Natural killer cell (primary cell): ENCODE results near the gene SCAPER. TPM values are rescaled to one million over a fixed set of nuclear protein-coding genes. Genes with fewer than 3 reads are reported as not detected.
A peak's percentile ranks its signal among the peaks of the same experiment; 100 is the strongest.

Experiments used
- ATAC-seq, 3 donors: fragments of 150-1000 bp in 2 of 3; fragments of 200-7000 bp in 1 of 3; cut with Tn5 transposase; 1 replicate in 1 of 3; 2 replicates in 2 of 3; pipeline ENCODE4 v1.10.0; 2021; ENCODE audit warnings: mild to moderate bottlenecking in 2 of 3, moderate library complexity in 2 of 3
- DNase-seq, 2 donors: peaks; one replicate each; pipeline versions ENCODE4 v3.0.0 to v3.0.0-alpha.2; 2013 to 2021; ENCODE audit warnings: mixed read lengths in 1 of 2
- H3K27ac ChIP-seq: one replicate; pipeline ENCODE4 v1.5.1; 2013; ENCODE audit warnings: mild to moderate bottlenecking, low read length
- H3K27me3 ChIP-seq: one replicate; pipeline ENCODE4 v1.6.1; 2013; ENCODE audit warnings: low read length; ENCODE audit not compliant: control insufficient read depth, insufficient read depth
- H3K36me3 ChIP-seq: one replicate; pipeline ENCODE4 v1.6.1; 2013; ENCODE audit warnings: low read length; ENCODE audit not compliant: control insufficient read depth, insufficient read depth
- H3K4me1 ChIP-seq: one replicate; pipeline ENCODE4 v1.6.1; 2013; ENCODE audit warnings: low read length; ENCODE audit not compliant: control insufficient read depth, insufficient read depth
- H3K4me3 ChIP-seq: one replicate; pipeline ENCODE4 v1.5.1; 2013; ENCODE audit warnings: low read length
- H3K9me3 ChIP-seq: one replicate; pipeline ENCODE4 v1.6.1; 2013; ENCODE audit warnings: low read length; ENCODE audit not compliant: control insufficient read depth, insufficient read depth
- H3K27ac Mint-ChIP-seq, 2 donors: one replicate each; pipeline ENCODE4 v1.8.0; 2022; ENCODE audit warnings: mild to moderate bottlenecking in 2 of 2, mixed read lengths in 2 of 2, moderate library complexity in 1 of 2
- H3K27me3 Mint-ChIP-seq, 2 donors: one replicate each; pipeline ENCODE4 v1.8.0; 2022; ENCODE audit warnings: low read depth in 2 of 2, mixed read lengths in 2 of 2
- H3K36me3 Mint-ChIP-seq: one replicate; pipeline ENCODE4 v1.8.0; 2022; ENCODE audit warnings: mixed read lengths
- H3K4me1 Mint-ChIP-seq, 2 donors: one replicate each; pipeline ENCODE4 v1.8.0; 2022; ENCODE audit warnings: mixed read lengths in 2 of 2
- H3K4me3 Mint-ChIP-seq: one replicate; pipeline ENCODE4 v1.8.0; 2022; ENCODE audit warnings: mild to moderate bottlenecking, moderate library complexity, mixed read lengths
- H3K9me3 Mint-ChIP-seq, 2 donors: one replicate each; pipeline ENCODE4 v1.8.0; 2022; ENCODE audit warnings: mixed read lengths in 2 of 2
- CTCF ChIP-seq: fragments of 200-600 bp; IDR thresholded peaks from one replicate; pipeline ENCODE4 v1.8.0; 2022; ENCODE audit warnings: antibody characterized with exemption
- WGBS: methylation state at CpG from one replicate; pipeline ENCODE4 v1.1.7; 2013; ENCODE audit warnings: missing lambda C conversion rate; ENCODE audit not compliant: insufficient coverage; 5-methylcytosine and 5-hydroxymethylcytosine counted together
- intact Hi-C: fragments of 100-400 bp; cut with micrococcal nuclease; formaldehyde crosslinking; loops from one replicate; pipeline ENCODE4 v1.14.2; 2022
- total RNA-seq, 4 donors: library from RNA; stranded (reverse); fragments of 120-200 nt in 1 of 4; gene quantifications; one replicate each; pipeline versions ENCODE4 v1.2.3 to v1.2.4, GENCODE V29; 2013 to 2022

SCAPER gene
- total RNA-seq, 3 donors from 2014 or later (not counting 1 experiment from before 2014, with no cell fraction given) = 48.1 to 53.6 (median 51.8) TPM

- Mint-ChIP-seq H3K4me3 (peak overlapping the region; percentile 90), H3K36me3 (peaks cover 5% of the 10 kb centered on the region), H3K27me3 (peaks cover 69 to 72% of the 10 kb centered on the region in 2 donors), H3K4me1 (peaks cover 64 to 75% of the 10 kb centered on the region in 2 donors), H3K27ac (peak overlapping the region in 1 of 2 donors; percentile 71), H3K9me3 (no peaks in the 10 kb centered on the region)
- no peak for TF ChIP-seq CTCF
- Histone ChIP-seq H3K9me3 (no peaks in the 10 kb centered on the region), H3K4me1 (peaks cover 77% of the 10 kb centered on the region), H3K36me3 (no peaks in the 10 kb centered on the region), H3K27me3 (peaks cover 84% of the 10 kb centered on the region), H3K27ac (no peak overlapping the region), H3K4me3 (peak overlapping the region; percentile 32)
- whole genome bisulfite sequencing = 2% methylated on average over 53 of the region's 53 CpGs
- DNase-seq (peak in 1 of 2 donors; percentile 59), ATAC-seq (peak; percentile 17 to 38 (median 34))
- intact Hi-C loops = loop anchor here (5.0 kb wide), 1 partner anchor 53 kb away; no protein-coding TSS in a partner anchor
These were observed 564.8 kb downstream of the SCAPER start for GRCh38 chr15:76340198-76340802.

GRCh38 chr15:76339305-76340197, 565.6 kb downstream of the SCAPER start:
- peak overlapping the region in 1 of 2 donors; percentile 71 for H3K27ac Mint-ChIP-seq
- H3K4me3 Mint-ChIP-seq = peak overlapping the region; percentile 90
- Histone ChIP-seq H3K27ac (no peak overlapping the region), H3K36me3 (no peaks in the 10 kb centered on the region), H3K4me1 (peaks cover 84% of the 10 kb centered on the region), H3K27me3 (peaks cover 81% of the 10 kb centered on the region), H3K4me3 (peak overlapping the region; percentile 32), H3K9me3 (no peaks in the 10 kb centered on the region)
- no peak for TF ChIP-seq CTCF
- DNase-seq = peak in 1 of 2 donors; percentile 40
- 7% methylated on average over 48 of the region's 48 CpGs for WGBS
- H3K9me3 Mint-ChIP-seq = no peaks in the 10 kb centered on the region
- H3K36me3 Mint-ChIP-seq = no peaks in the 10 kb centered on the region
- peaks cover 66 to 67% of the 10 kb centered on the region in 2 donors for H3K27me3 Mint-ChIP-seq
- ATAC-seq = peak in 1 of 3 donors; percentile 3
- H3K4me1 Mint-ChIP-seq = peaks cover 64 to 79% of the 10 kb centered on the region in 2 donors
- intact Hi-C loops = loop anchor here (5.0 kb wide), 1 partner anchor 52 kb away; no protein-coding TSS in a partner anchor

GRCh38 chr15:76338486-76339304, 566.4 kb downstream of the SCAPER start:
- TF ChIP-seq CTCF = no peak
- H3K36me3 Mint-ChIP-seq = no peaks in the 10 kb centered on the region
- peaks cover 66 to 70% of the 10 kb centered on the region in 2 donors for H3K27me3 Mint-ChIP-seq
- no peaks in the 10 kb centered on the region for H3K9me3 Mint-ChIP-seq
- no peak overlapping the region for H3K27ac Mint-ChIP-seq
- H3K27me3 ChIP-seq = peaks cover 79% of the 10 kb centered on the region
- H3K9me3 ChIP-seq = no peaks in the 10 kb centered on the region
- H3K27ac ChIP-seq = no peak overlapping the region
- H3K4me1 Mint-ChIP-seq = peaks cover 63 to 78% of the 10 kb centered on the region in 2 donors
- H3K4me3 Mint-ChIP-seq = peak overlapping the region; percentile 53
- ATAC-seq (no peak), DNase-seq (peak in 1 of 2 donors; percentile 17)
- H3K4me1 ChIP-seq = peaks cover 85% of the 10 kb centered on the region
- intact Hi-C loops = no loop called here
- H3K4me3 ChIP-seq = no peak overlapping the region
- no peaks in the 10 kb centered on the region for H3K36me3 ChIP-seq
- 13% methylated on average over 24 of the region's 26 CpGs for WGBS
